BLaER1 (cell line): ENCODE measurements around the gene SLC38A4.
"Not testable (repeated sequence)": the region's sequence is repeated elsewhere in the genome, so short reads cannot be mapped to it uniquely, and the experiment has no call there.

Source experiments
- H3K27ac ChIP-seq: shearing (Covaris generic); formaldehyde crosslinking; 2 replicates; pipeline ENCODE4 v1.8.1; 2022
- H3K27me3 ChIP-seq: shearing (Covaris generic); formaldehyde crosslinking; 2 replicates; pipeline ENCODE4 v1.8.1; 2022
- H3K36me3 ChIP-seq: shearing (Covaris generic); formaldehyde crosslinking; 2 replicates; pipeline ENCODE4 v1.8.1; 2022
- H3K4me1 ChIP-seq: shearing (Covaris generic); formaldehyde crosslinking; 2 replicates; pipeline ENCODE4 v1.8.1; 2022
- H3K4me2 ChIP-seq: shearing (Covaris generic); formaldehyde crosslinking; 2 replicates; pipeline ENCODE4 v1.8.1; 2022
- H3K4me3 ChIP-seq: shearing (Covaris generic); formaldehyde crosslinking; 2 replicates; pipeline ENCODE4 v1.8.1; 2022
- H3K9ac ChIP-seq: shearing (Covaris generic); formaldehyde crosslinking; 2 replicates; pipeline ENCODE4 v1.8.1; 2022
- H3K9me3 ChIP-seq: shearing (Covaris generic); formaldehyde crosslinking; 2 replicates; pipeline ENCODE4 v1.8.1; 2022
- H4K20me1 ChIP-seq: shearing (Covaris generic); formaldehyde crosslinking; 2 replicates; pipeline ENCODE4 v1.8.1; 2022
- Cebpa-rat ChIP-seq: shearing (Covaris generic); IDR thresholded peaks from 2 replicates; pipeline ENCODE4 v1.8.1; 2022

SLC38A4 gene

GRCh38 chr12:46825591-46826414 is at the start of gene SLC38A4:
Gene SLC38A4, minus strand, starts transcription at chr12:46825997. Its CDS starts 32,926 bp downstream, at chr12:46793071.
- H3K4me3 ChIP-seq, result no peak within 1 kb of the TSS
- H3K9me3 ChIP-seq, result 0 out of 2 replicates have a peak, but pooled peaks cover 3% of the 10 kb centered on the region
- no peak within 1 kb of the TSS for H3K9ac ChIP-seq
- no peak within 1 kb of the TSS for H3K4me2 ChIP-seq
- no peaks in the 10 kb centered on the region for H3K4me1 ChIP-seq
- H4K20me1 ChIP-seq, result no peaks in the 10 kb centered on the region
- H3K27me3 ChIP-seq, result no peaks in the 10 kb centered on the region
- H3K36me3 ChIP-seq, result no peaks in the 10 kb centered on the region
- H3K27ac ChIP-seq, result no peak within 1 kb of the TSS
- no peak for TF ChIP-seq Cebpa-rat

- H3K4me2 ChIP-seq, result no peak overlapping the region
- no peaks in the 10 kb centered on the region for H3K36me3 ChIP-seq
- no peak overlapping the region for H3K27ac ChIP-seq
- H4K20me1 ChIP-seq, result no peaks in the 10 kb centered on the region
- H3K9ac ChIP-seq, result no peak overlapping the region
- H3K27me3 ChIP-seq, result no peaks in the 10 kb centered on the region
- no peak for TF ChIP-seq Cebpa-rat
- H3K9me3 ChIP-seq, result peaks cover 8% of the 10 kb centered on the region
- no peak overlapping the region for H3K4me3 ChIP-seq
- H3K4me1 ChIP-seq, result no peaks in the 10 kb centered on the region
These were observed 49.3 kb upstream of the SLC38A4 start for GRCh38 chr12:46875095-46875494.

- Histone ChIP-seq H3K4me1 (no peaks in the 10 kb centered on the region), H3K27ac (no peak overlapping the region), H3K4me2 (no peak overlapping the region), H4K20me1 (no peaks in the 10 kb centered on the region), H3K9ac (no peak overlapping the region), H3K36me3 (no peaks in the 10 kb centered on the region), H3K9me3 (peaks cover 8% of the 10 kb centered on the region), H3K27me3 (no peaks in the 10 kb centered on the region), H3K4me3 (no peak overlapping the region)
- TF ChIP-seq Cebpa-rat, result no peak
These were observed 48.8 kb upstream of the SLC38A4 start for GRCh38 chr12:46874642-46875041.

GRCh38 chr12:46872135-46872534 is 46.3 kb upstream of the SLC38A4 start:
- Histone ChIP-seq H3K4me3 (no peak overlapping the region), H3K27me3 (no peaks in the 10 kb centered on the region), H4K20me1 (no peaks in the 10 kb centered on the region), H3K9ac (no peak overlapping the region), H3K4me1 (no peaks in the 10 kb centered on the region), H3K9me3 (peaks cover 4% of the 10 kb centered on the region), H3K27ac (no peak overlapping the region), H3K36me3 (no peaks in the 10 kb centered on the region), H3K4me2 (no peak overlapping the region)
- no peak for TF ChIP-seq Cebpa-rat

- H3K4me3 ChIP-seq, result no peak overlapping the region
- no peaks in the 10 kb centered on the region for H4K20me1 ChIP-seq
- no peak overlapping the region for H3K9ac ChIP-seq
- no peaks in the 10 kb centered on the region for H3K27me3 ChIP-seq
- H3K27ac ChIP-seq, result no peak overlapping the region
- TF ChIP-seq Cebpa-rat, result no peak
- H3K36me3 ChIP-seq, result no peaks in the 10 kb centered on the region
- no peaks in the 10 kb centered on the region for H3K4me1 ChIP-seq
- H3K4me2 ChIP-seq, result no peak overlapping the region
- peaks cover 43% of the 10 kb centered on the region for H3K9me3 ChIP-seq
These were observed 39.5 kb upstream of the SLC38A4 start for GRCh38 chr12:46865311-46865710.

- H3K9me3 ChIP-seq, result peaks cover 74% of the 10 kb centered on the region
- no peaks in the 10 kb centered on the region for H3K36me3 ChIP-seq
These were observed 32.6 kb upstream of the SLC38A4 start for GRCh38 chr12:46858368-46858767.

GRCh38 chr12:46857486-46857885 is 31.7 kb upstream of the SLC38A4 start:
- no peak overlapping the region for H3K27ac ChIP-seq
- no peak overlapping the region for H3K9ac ChIP-seq
- no peak overlapping the region for H3K4me2 ChIP-seq
- no peak for TF ChIP-seq Cebpa-rat
- H3K9me3 ChIP-seq, result peaks cover 66% of the 10 kb centered on the region
- no peaks in the 10 kb centered on the region for H4K20me1 ChIP-seq
- no peak overlapping the region; the same call in 1 of the 2 replicates for H3K4me3 ChIP-seq
- H3K36me3 ChIP-seq, result no peaks in the 10 kb centered on the region
- H3K27me3 ChIP-seq, result no peaks in the 10 kb centered on the region
- no peaks in the 10 kb centered on the region for H3K4me1 ChIP-seq

More at GRCh38 chr12:46858368-46858767, 32.6 kb upstream of the SLC38A4 start:
- Histone ChIP-seq H3K27me3 (no peaks in the 10 kb centered on the region), H3K27ac (no peak overlapping the region), H3K9ac (no peak overlapping the region), H3K4me1 (no peaks in the 10 kb centered on the region), H3K4me3 (no peak overlapping the region; the same call in 1 of the 2 replicates), H3K4me2 (no peak overlapping the region), H4K20me1 (no peaks in the 10 kb centered on the region)
- no peak for TF ChIP-seq Cebpa-rat

- TF ChIP-seq Cebpa-rat, result no peak
- peaks cover 62% of the 10 kb centered on the region for H3K9me3 ChIP-seq
- H3K27ac ChIP-seq, result no peak overlapping the region
- H3K4me3 ChIP-seq, result no peak overlapping the region
- no peaks in the 10 kb centered on the region for H3K4me1 ChIP-seq
- no peaks in the 10 kb centered on the region for H3K36me3 ChIP-seq
- no peak overlapping the region for H3K9ac ChIP-seq
- no peak overlapping the region for H3K4me2 ChIP-seq
- H4K20me1 ChIP-seq, result no peaks in the 10 kb centered on the region
- no peaks in the 10 kb centered on the region for H3K27me3 ChIP-seq
These were observed 30.0 kb upstream of the SLC38A4 start for GRCh38 chr12:46855760-46856159.

- not testable (repeated sequence) for H3K4me1 ChIP-seq, H3K4me3 ChIP-seq, H3K9ac ChIP-seq, H3K36me3 ChIP-seq, H3K27me3 ChIP-seq, H3K4me2 ChIP-seq, H4K20me1 ChIP-seq, H3K27ac ChIP-seq
- peaks cover 46% of the 10 kb centered on the region for H3K9me3 ChIP-seq
These were observed 28.4 kb upstream of the SLC38A4 start for GRCh38 chr12:46854188-46854587.

GRCh38 chr12:46848792-46849191 is 23.0 kb upstream of the SLC38A4 start:
- H3K4me2 ChIP-seq, H3K4me1 ChIP-seq, H4K20me1 ChIP-seq, H3K36me3 ChIP-seq, H3K9ac ChIP-seq, H3K4me3 ChIP-seq, H3K27ac ChIP-seq, H3K9me3 ChIP-seq, H3K27me3 ChIP-seq: not testable (repeated sequence)
